Kidney (tissue), 14 donors: ENCODE results near the gene AR. TPM values are rescaled to one million over a fixed set of nuclear protein-coding genes. Genes with fewer than 3 reads are reported as not detected.

ENCODE experiments used
- DNase-seq, 5 donors: peaks; one replicate each; pipeline ENCODE4 v3.0.0-alpha.2; 2013 to 2020
- FAIRE-seq: peaks from 2 replicates; lab custom pipeline; 2012; peaks lifted over from hg19 to GRCh38; lab: Jason Lieb, UNC
- H3K27ac ChIP-seq, 2 donors: one replicate each; pipeline ENCODE4 v1.7.0; 2013; ENCODE audit warnings: low read depth in 2 of 2, low read length in 2 of 2, inconsistent platforms in 1 of 2
- H3K27me3 ChIP-seq: one replicate; pipeline ENCODE4 v1.7.1; 2013; ENCODE audit warnings: low read length, inconsistent platforms; ENCODE audit not compliant: control insufficient read depth, insufficient read depth
- H3K36me3 ChIP-seq, 3 donors: one replicate each; pipeline versions ENCODE4 v1.7.0 to v1.7.1; 2013; ENCODE audit warnings: low read length in 3 of 3, control low read depth in 1 of 3, inconsistent platforms in 1 of 3; ENCODE audit not compliant: insufficient read depth in 3 of 3, control insufficient read depth in 2 of 3
- H3K4me1 ChIP-seq, 3 donors: one replicate each; pipeline versions ENCODE4 v1.7.0 to v1.7.1; 2013; ENCODE audit warnings: low read length in 3 of 3, inconsistent platforms in 1 of 3, low read depth in 1 of 3; ENCODE audit not compliant: control insufficient read depth in 2 of 3, insufficient read depth in 2 of 3
- H3K4me3 ChIP-seq, 3 donors: one replicate each; pipeline versions ENCODE4 v1.7.0 to v1.8.1; 2013; ENCODE audit warnings: low read length in 3 of 3, control low read depth in 1 of 3, inconsistent platforms in 1 of 3
- H3K9ac ChIP-seq, 3 donors: one replicate each; pipeline versions ENCODE4 v1.7.0 to v1.7.1; 2013; ENCODE audit warnings: low read length in 3 of 3, control low read depth in 1 of 3, inconsistent platforms in 1 of 3
- H3K9me3 ChIP-seq, 3 donors: one replicate each; pipeline versions ENCODE4 v1.7.0 to v1.7.1; 2013; ENCODE audit warnings: low read length in 3 of 3, control low read depth in 1 of 3, inconsistent platforms in 1 of 3; ENCODE audit not compliant: control insufficient read depth in 2 of 3, insufficient read depth in 1 of 3
- CTCF ChIP-seq: IDR thresholded peaks from 3 replicates; pipeline ENCODE4 v1.5.1; 2012; ENCODE audit warnings: mild to moderate bottlenecking, moderate library complexity, borderline replicate concordance; ENCODE audit not compliant: insufficient read depth; ENCODE audit errors: extremely low read depth
- intact Hi-C: fragments of 100-400 bp; cut with DNase I; formaldehyde crosslinking; loops from one replicate; pipeline ENCODE4 v1.11.1; 2022
- polyA plus RNA-seq: library from polyadenylated mRNA; stranded (reverse); fragments of 350-450 nt; fragmentation: Illumina TruSeq; extraction: RNeasy Lipid Tissue Mini Kit (QIAGEN cat#74804); gene quantifications from one replicate; pipeline ENCODE4 v1.2.3, GENCODE V29; 2014; ENCODE audit warnings: low read depth, low replicate concordance; ENCODE audit not compliant: insufficient read depth
- total RNA-seq: library from RNA; stranded (reverse); fragmentation: NEBNext Ultra II Directional; extraction: Animal tissue kit (Norgen Biotek cat#: 25700); gene quantifications from one replicate; pipeline ENCODE4 v1.2.1, GENCODE V29; 2021
- donor health status: control.
- donor health status: control.
- donor health status: control.
- donor health status: control.
- donor health status: control.
- donor health status: DM: yes; HTN: yes; CAD: no.
- donor health status: Normal renal cell carcinoma (clear cell type).

The AR gene
- total and polyA plus RNA-seq, 2 donors from 2014 or later: 1.6 to 13.6 TPM

- Histone ChIP-seq H3K4me1 (no peaks in the 10 kb centered on the region), H3K36me3 (no peaks in the 10 kb centered on the region), H3K9me3 (no peaks in the 10 kb centered on the region), H3K4me3 (no peak overlapping the region), H3K27me3 (no peaks in the 10 kb centered on the region), H3K9ac (no peak overlapping the region), H3K27ac (no peak overlapping the region)
- FAIRE-seq (no peak), DNase-seq (no peak)
- intact Hi-C loops: no loop called here
- TF ChIP-seq CTCF: no peak
These were observed 53.3 kb downstream of the AR start for GRCh38 chrX:67596839-67597790.

GRCh38 chrX:67599532-67599931 is 55.7 kb downstream of the AR start:
- Histone ChIP-seq H3K27me3 (no peaks in the 10 kb centered on the region), H3K4me3 (no peak overlapping the region), H3K27ac (no peak overlapping the region), H3K9ac (no peak overlapping the region), H3K4me1 (no peaks in the 10 kb centered on the region), H3K9me3 (no peaks in the 10 kb centered on the region), H3K36me3 (no peaks in the 10 kb centered on the region)
- intact Hi-C loops: no loop called here
- FAIRE-seq (no peak), DNase-seq (no peak)
- no peak for TF ChIP-seq CTCF

DNA sequence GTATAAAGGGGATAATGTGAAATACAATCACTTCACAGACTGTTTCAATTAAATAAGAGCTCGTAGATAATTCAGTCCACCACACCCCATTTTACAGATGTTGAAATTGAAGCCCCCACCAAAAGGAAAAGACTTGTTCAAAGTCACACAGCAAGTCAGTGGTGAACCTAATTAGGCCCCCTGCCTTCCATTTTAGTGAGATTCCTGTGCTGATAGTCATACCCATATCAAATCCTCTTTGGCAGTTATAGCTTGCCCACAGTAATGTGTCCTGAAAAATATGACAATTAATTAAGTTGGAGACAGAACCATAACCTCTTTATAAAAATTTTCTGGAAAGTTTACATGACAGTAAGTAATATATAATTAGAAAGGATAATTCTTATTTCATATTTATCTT is 58.0 kb downstream of the AR start:
- intact Hi-C loops: no loop called here
- H3K4me1 ChIP-seq: no peaks in the 10 kb centered on the region

More for the DNA sequence above, 58.0 kb downstream of the AR start:
- no peak for TF ChIP-seq CTCF
- H3K27ac ChIP-seq: no peak overlapping the region
- H3K9me3 ChIP-seq: no peaks in the 10 kb centered on the region
- H3K36me3 ChIP-seq: no peaks in the 10 kb centered on the region
- DNase-seq (no peak), FAIRE-seq (no peak)
- no peak overlapping the region for H3K9ac ChIP-seq
- no peaks in the 10 kb centered on the region for H3K27me3 ChIP-seq
- H3K4me3 ChIP-seq: no peak overlapping the region
